IPS-20b (cell line): ENCODE data around the gene PROSER2.
"Not testable (repeated sequence)": the region's sequence is repeated elsewhere in the genome, so short reads cannot be mapped to it uniquely, and the experiment has no call there.

Experiments used
- H3K27ac ChIP-seq: one replicate; pipeline ENCODE4 v1.5.1; 2013; ENCODE audit warnings: low read length
- H3K27me3 ChIP-seq: 2 replicates; pipeline ENCODE4 v1.6.1; 2013; ENCODE audit warnings: mild to moderate bottlenecking, low read length, inconsistent platforms; ENCODE audit not compliant: insufficient read depth
- H3K36me3 ChIP-seq: 2 replicates; pipeline ENCODE4 v1.6.1; 2013; ENCODE audit warnings: low read depth, mild to moderate bottlenecking, inconsistent platforms, low read length, moderate library complexity; ENCODE audit not compliant: insufficient read depth
- H3K4me1 ChIP-seq: 2 replicates; pipeline ENCODE4 v1.6.1; 2013; ENCODE audit warnings: mild to moderate bottlenecking, control low read depth, inconsistent platforms, low read length, moderate library complexity; ENCODE audit not compliant: insufficient read depth
- H3K4me3 ChIP-seq: 2 replicates; pipeline ENCODE4 v1.5.1; 2013; ENCODE audit warnings: mild to moderate bottlenecking, low read length, inconsistent platforms
- H3K9ac ChIP-seq: 2 replicates; pipeline ENCODE4 v1.6.1; 2013; ENCODE audit warnings: low read depth, mild to moderate bottlenecking, inconsistent platforms, low read length, moderate library complexity
- H3K9me3 ChIP-seq: 2 replicates; pipeline ENCODE4 v1.6.1; 2013; ENCODE audit warnings: mild to moderate bottlenecking, low read depth, low read length, inconsistent platforms; ENCODE audit not compliant: insufficient read depth

The PROSER2 gene

GRCh38 chr10:11841375-11841774, 18.2 kb downstream of the PROSER2 start:
- no peaks in the 10 kb centered on the region for H3K36me3 ChIP-seq
- H3K4me1 ChIP-seq: no peaks in the 10 kb centered on the region
- no peaks in the 10 kb centered on the region for H3K9me3 ChIP-seq
- no peak overlapping the region for H3K9ac ChIP-seq
- H3K27me3 ChIP-seq: no peaks in the 10 kb centered on the region
- no peak overlapping the region for H3K4me3 ChIP-seq
- no peak overlapping the region for H3K27ac ChIP-seq

GRCh38 chr10:11842411-11842810, 19.3 kb downstream of the PROSER2 start:
- H3K9ac ChIP-seq: no peak overlapping the region
- no peak overlapping the region for H3K4me3 ChIP-seq
- no peaks in the 10 kb centered on the region for H3K9me3 ChIP-seq
- no peaks in the 10 kb centered on the region for H3K4me1 ChIP-seq
- H3K27me3 ChIP-seq: no peaks in the 10 kb centered on the region
- no peaks in the 10 kb centered on the region for H3K36me3 ChIP-seq
- no peak overlapping the region for H3K27ac ChIP-seq

- no peak overlapping the region for H3K4me3 ChIP-seq
- H3K9me3 ChIP-seq: no peaks in the 10 kb centered on the region
- no peak overlapping the region for H3K27ac ChIP-seq
- no peaks in the 10 kb centered on the region for H3K4me1 ChIP-seq
- no peaks in the 10 kb centered on the region for H3K27me3 ChIP-seq
- no peaks in the 10 kb centered on the region for H3K36me3 ChIP-seq
- no peak overlapping the region for H3K9ac ChIP-seq
Measured at GRCh38 chr10:11845113-11845512, 22.0 kb downstream of the PROSER2 start.

- Histone ChIP-seq H3K9me3 (no peaks in the 10 kb centered on the region), H3K36me3 (no peaks in the 10 kb centered on the region), H3K4me1 (no peaks in the 10 kb centered on the region), H3K9ac (no peak overlapping the region), H3K27ac (no peak overlapping the region), H3K27me3 (no peaks in the 10 kb centered on the region), H3K4me3 (no peak overlapping the region)
Measured at GRCh38 chr10:11846542-11846941, 23.4 kb downstream of the PROSER2 start.

GRCh38 chr10:11849277-11849676, 26.1 kb downstream of the PROSER2 start:
- no peaks in the 10 kb centered on the region for H3K27me3 ChIP-seq
- H3K9ac ChIP-seq: no peak overlapping the region
- no peaks in the 10 kb centered on the region for H3K4me1 ChIP-seq
- no peak overlapping the region for H3K27ac ChIP-seq
- H3K4me3 ChIP-seq: no peak overlapping the region
- H3K36me3 ChIP-seq: peaks cover 10% of the 10 kb centered on the region; the same call in 1 of the 2 replicates
- H3K9me3 ChIP-seq: no peaks in the 10 kb centered on the region

GRCh38 chr10:11849911-11850310, 26.8 kb downstream of the PROSER2 start:
- Histone ChIP-seq H3K27ac (no peak overlapping the region), H3K9ac (no peak overlapping the region), H3K4me1 (no peaks in the 10 kb centered on the region), H3K36me3 (peaks cover 10% of the 10 kb centered on the region; the same call in 1 of the 2 replicates), H3K27me3 (no peaks in the 10 kb centered on the region), H3K9me3 (no peaks in the 10 kb centered on the region), H3K4me3 (no peak overlapping the region)

- no peaks in the 10 kb centered on the region for H3K9me3 ChIP-seq
- H3K4me3 ChIP-seq: no peak overlapping the region
- no peak overlapping the region for H3K27ac ChIP-seq
- no peaks in the 10 kb centered on the region for H3K27me3 ChIP-seq
- peaks cover 12% of the 10 kb centered on the region; the same call in 1 of the 2 replicates for H3K36me3 ChIP-seq
- H3K9ac ChIP-seq: no peak overlapping the region
- H3K4me1 ChIP-seq: no peaks in the 10 kb centered on the region
Measured at GRCh38 chr10:11851910-11852309, 28.8 kb downstream of the PROSER2 start.

GRCh38 chr10:11852637-11853036, 29.5 kb downstream of the PROSER2 start:
- not testable (repeated sequence) for H3K27me3 ChIP-seq, H3K9me3 ChIP-seq, H3K9ac ChIP-seq, H3K27ac ChIP-seq, H3K4me3 ChIP-seq, H3K4me1 ChIP-seq
- peaks cover 15% of the 10 kb centered on the region; the same call in 1 of the 2 replicates for H3K36me3 ChIP-seq

GRCh38 chr10:11853468-11853867, 30.3 kb downstream of the PROSER2 start:
- Histone ChIP-seq H3K36me3 (peaks cover 15% of the 10 kb centered on the region; the same call in 1 of the 2 replicates), H3K4me3 (no peak overlapping the region), H3K9ac (no peak overlapping the region)

GRCh38 chr10:11854301-11854700, 31.1 kb downstream of the PROSER2 start:
- Histone ChIP-seq H3K27ac (no peak overlapping the region), H3K4me3 (no peak overlapping the region), H3K4me1 (no peaks in the 10 kb centered on the region), H3K27me3 (no peaks in the 10 kb centered on the region), H3K9ac (no peak overlapping the region), H3K36me3 (peaks cover 15% of the 10 kb centered on the region; the same call in 1 of the 2 replicates), H3K9me3 (no peaks in the 10 kb centered on the region)

More at GRCh38 chr10:11853468-11853867, 30.3 kb downstream of the PROSER2 start:
- Histone ChIP-seq H3K4me1 (no peaks in the 10 kb centered on the region), H3K9me3 (no peaks in the 10 kb centered on the region), H3K27me3 (no peaks in the 10 kb centered on the region), H3K27ac (no peak overlapping the region)

- Histone ChIP-seq H3K27ac (no peak overlapping the region), H3K9me3 (no peaks in the 10 kb centered on the region), H3K4me1 (no peaks in the 10 kb centered on the region), H3K36me3 (peaks cover 15% of the 10 kb centered on the region; the same call in 1 of the 2 replicates), H3K9ac (no peak overlapping the region), H3K4me3 (no peak overlapping the region), H3K27me3 (no peaks in the 10 kb centered on the region)
Measured at GRCh38 chr10:11856089-11856488, 32.9 kb downstream of the PROSER2 start.

- H3K36me3 ChIP-seq: peaks cover 15% of the 10 kb centered on the region; the same call in 1 of the 2 replicates
- H3K4me3 ChIP-seq: no peak overlapping the region
- H3K9me3 ChIP-seq: no peaks in the 10 kb centered on the region
- H3K27ac ChIP-seq: no peak overlapping the region
- H3K27me3 ChIP-seq: no peaks in the 10 kb centered on the region
- H3K9ac ChIP-seq: no peak overlapping the region
- H3K4me1 ChIP-seq: no peaks in the 10 kb centered on the region
Measured at GRCh38 chr10:11856678-11857077, 33.5 kb downstream of the PROSER2 start.
